ENCODE data around the gene DDX54. TPM values are rescaled to one million over a fixed set of nuclear protein-coding genes. Genes with fewer than 3 reads are reported as not detected.
A peak's percentile ranks its signal among the peaks of the same experiment; 100 is the strongest.

DDX54 gene
- total and polyA plus RNA-seq, 2 of the 8 experiments (the other 6 are each of a cell fraction or from before 2014, with no cell fraction given), result 64.9 to 113 TPM

- TF ChIP-seq CHD7 (IDR thresholded peaks at IDR 0.05; ENCODE audit: insufficient replicate concordance, low read length) (no peak), NRF1 (IDR thresholded peaks at IDR 0.05; ENCODE audit: low read depth, low read length) (no peak), RAD21 (IDR thresholded peaks at IDR 0.05 in 1 of 2, conservative IDR thresholded peaks at IDR 0.05 in 1 of 2; ENCODE audit: low read depth in 2 of 2, low read length in 2 of 2) (peak; percentile 16 to 36; a peak in 3 of 4 replicates)
These were observed 56.2 kb downstream of the DDX54 start (continued) for GRCh38 chr12:113128802-113129663.
